Jurkat, Clone E6-1 (cell line): Measurements from ENCODE around the gene DDX17.

Experiments
- DNase-seq: peaks from one replicate; pipeline ENCODE4 v3.0.0-alpha.2; 2011; ENCODE audit warnings: low read depth, low spot score
- H3K4me3 ChIP-seq: 2 replicates; pipeline ENCODE4 v1.5.1; 2011; ENCODE audit warnings: mild to moderate bottlenecking, low read length, control low read depth, moderate library complexity

DDX17 gene

GRCh38 chr22:38468443-38469305 is 37.4 kb downstream of the DDX17 start:
- H3K4me3 ChIP-seq = no peak overlapping the region
- DNase-seq = no peak

- H3K4me3 ChIP-seq = no peak within 1 kb of the TSS
- no peak for DNase-seq
Observed at GRCh38 chr22:38467904-38468442, 38.1 kb downstream of the DDX17 start, which contains the start of gene KDELR3. Gene KDELR3, plus strand, starts transcription at chr22:38468096. Its CDS starts 138 bp downstream, at chr22:38468234.

- DNase-seq = no peak
- no peak overlapping the region for H3K4me3 ChIP-seq
Observed at GRCh38 chr22:38467438-38467903, 38.6 kb downstream of the DDX17 start.

GRCh38 chr22:38465673-38466490 is 40.2 kb downstream of the DDX17 start:
- no peak overlapping the region for H3K4me3 ChIP-seq
- DNase-seq = no peak

GRCh38 chr22:38464992-38465672 is 41.0 kb downstream of the DDX17 start:
- no peak for DNase-seq
- no peak overlapping the region for H3K4me3 ChIP-seq

- DNase-seq = no peak
- no peak overlapping the region for H3K4me3 ChIP-seq
Observed at GRCh38 chr22:38462960-38463784, 42.9 kb downstream of the DDX17 start.

- peak overlapping the region; percentile 37 for H3K4me3 ChIP-seq
- DNase-seq = peak; percentile 81
Observed at GRCh38 chr22:38461414-38462081, 44.6 kb downstream of the DDX17 start.

- peak overlapping the region; percentile 37 for H3K4me3 ChIP-seq
- DNase-seq = no peak
Observed at GRCh38 chr22:38461057-38461413, 45.1 kb downstream of the DDX17 start.

- H3K4me3 ChIP-seq = no peak overlapping the region
- DNase-seq = no peak
Observed at GRCh38 chr22:38460426-38460840, 45.7 kb downstream of the DDX17 start.

- H3K4me3 ChIP-seq = no peak overlapping the region
- no peak for DNase-seq
Observed at GRCh38 chr22:38456841-38457699, 49.0 kb downstream of the DDX17 start.

- no peak for DNase-seq
- peak overlapping the region; percentile 15; the same call in 1 of the 2 replicates for H3K4me3 ChIP-seq
Observed at GRCh38 chr22:38456272-38456835, 49.8 kb downstream of the DDX17 start.

- peak; percentile 40 for DNase-seq
Observed at GRCh38 chr22:38455530-38456271, 50.4 kb downstream of the DDX17 start.

GRCh38 chr22:38455076-38455529 is 51.0 kb downstream of the DDX17 start, which contains the start of gene KCNJ4:
Gene KCNJ4, minus strand, starts transcription at chr22:38455199. Its CDS starts 27,067 bp downstream, at chr22:38428132.
- no peak for DNase-seq
- peak within 1 kb of the TSS; percentile 39 for H3K4me3 ChIP-seq

More at GRCh38 chr22:38455530-38456271, 50.4 kb downstream of the DDX17 start:
- peak overlapping the region; percentile 39 for H3K4me3 ChIP-seq

- peak; percentile 58 for DNase-seq
- peak overlapping the region; percentile 24 for H3K4me3 ChIP-seq
Observed at GRCh38 chr22:38454353-38455075, 51.6 kb downstream of the DDX17 start.

- DNase-seq = no peak
- H3K4me3 ChIP-seq = no peak overlapping the region; the same call in 1 of the 2 replicates
Observed at GRCh38 chr22:38453996-38454352, 52.1 kb downstream of the DDX17 start.
